Panc1 (cell line): ENCODE data around the gene MFSD12. TPM values are rescaled to one million over a fixed set of nuclear protein-coding genes. Genes with fewer than 3 reads are reported as not detected.
A peak's percentile ranks its signal among the peaks of the same experiment; 100 is the strongest.

Source experiments
- ATAC-seq: fragments of 200-7000 bp; cut with Tn5 transposase; 2 replicates; pipeline ENCODE4 v1.9.1; 2020; ENCODE audit warnings: mild to moderate bottlenecking, moderate library complexity
- BruUV-seq: library from RNA; stranded (reverse); fragments of 400-500 nt; replicated peaks from 2 replicates; lab custom pipeline; 2021; lab: Mats Ljungman, UMichigan
- CTCF ChIA-PET: fragments of 300-600 bp; sonication (Branson Sonifier 250); formaldehyde crosslinking; loops from one replicate; lab custom pipeline; 2022; ENCODE audit warnings: antibody characterized with exemption; lab: Charles Lee
- POLR2A ChIA-PET: fragments of 300-600 bp; sonication (Branson Sonifier 250); formaldehyde crosslinking; loops from one replicate; lab custom pipeline; 2022; ENCODE audit warnings: antibody characterized with exemption; lab: Charles Lee
- DNase-seq: peaks from one replicate; pipeline ENCODE4 v3.0.0-alpha.2; 2010; ENCODE audit warnings: low read depth, low spot score
- H3K27ac ChIP-seq: 2 replicates; pipeline ENCODE4 v1.5.1; 2011; ENCODE audit warnings: mild to moderate bottlenecking, low read length, inconsistent platforms
- H3K27me3 ChIP-seq: fragments of 200-500 bp; sonication (Bioruptor generic); 2 replicates; pipeline ENCODE4 v1.6.0; 2014; ENCODE audit warnings: low read length, inconsistent platforms; ENCODE audit not compliant: control insufficient read depth, insufficient read depth
- H3K36me3 ChIP-seq: fragments of 200-500 bp; sonication (Bioruptor generic); 2 replicates; pipeline ENCODE4 v1.5.1; 2014; ENCODE audit warnings: inconsistent platforms, mild to moderate bottlenecking, low read length, moderate library complexity; ENCODE audit not compliant: control insufficient read depth, insufficient read depth
- H3K4me1 ChIP-seq: 2 replicates; pipeline ENCODE4 v1.5.1; 2011; ENCODE audit warnings: inconsistent platforms, mild to moderate bottlenecking, low read length, moderate library complexity; ENCODE audit not compliant: control insufficient read depth, insufficient read depth
- H3K4me3 ChIP-seq, 2 experiments: 2 replicates each; pipeline ENCODE4 v1.5.1; 2011 to 2012; ENCODE audit warnings: low read depth in 2 of 2, low read length in 2 of 2, mild to moderate bottlenecking in 2 of 2, inconsistent platforms in 1 of 2, moderate library complexity in 1 of 2
- H3K9me3 ChIP-seq: fragments of 200-500 bp; sonication (Bioruptor generic); 2 replicates; pipeline ENCODE4 v1.5.1; 2014; ENCODE audit warnings: low read depth, mild to moderate bottlenecking, inconsistent platforms, low read length, moderate library complexity; ENCODE audit not compliant: control insufficient read depth, insufficient read depth
- CTCF ChIP-seq: fragments of 450-650 bp; IDR thresholded peaks from 2 replicates; pipeline ENCODE4 v1.5.1; 2017; ENCODE audit warnings: mild to moderate bottlenecking
- POLR2AphosphoS5 ChIP-seq: IDR thresholded peaks from 2 replicates; pipeline ENCODE4 v1.6.1; 2012; ENCODE audit warnings: mild to moderate bottlenecking, low read depth, low read length, moderate library complexity
- REST ChIP-seq, 2 experiments: IDR thresholded peaks; 2 replicates each; pipeline ENCODE4 v1.6.1; 2011 to 2012; ENCODE audit warnings: low read depth in 2 of 2, control low read depth in 1 of 2, low read length in 1 of 2, mild to moderate bottlenecking in 1 of 2, moderate library complexity in 1 of 2; ENCODE audit not compliant: insufficient read depth in 1 of 2
- SIN3A ChIP-seq: IDR thresholded peaks from 2 replicates; pipeline ENCODE4 v1.6.1; 2012; ENCODE audit warnings: low read depth, mild to moderate bottlenecking, low read length, moderate library complexity, borderline replicate concordance; ENCODE audit not compliant: insufficient read depth
- TCF7L2 ChIP-seq: IDR thresholded peaks from 2 replicates; pipeline ENCODE4 v1.6.1; 2011; ENCODE audit warnings: mild to moderate bottlenecking, low read depth, low read length, inconsistent platforms
- in situ Hi-C: cut with HindIII; loops from 2 replicates; pipeline ENCODE4 v1.10.0; 2016; ENCODE audit warnings: low sequenced_read_pairs, low pct_unique_long_range_greater_than_20kb
- intact Hi-C: fragments of 100-400 bp; cut with micrococcal nuclease; formaldehyde crosslinking; loops from one replicate; pipeline ENCODE4 v1.10.0; 2022; ENCODE audit not compliant: unreplicated experiment
- total RNA-seq: library from RNA; stranded (reverse); gene quantifications from one replicate; pipeline ENCODE4 v1.2.1, GENCODE V29; 2021; ENCODE audit not compliant: unreplicated experiment

Gene MFSD12
- total RNA-seq, 1 experiment from 2014 or later, result 98.8 TPM

- Histone ChIP-seq H3K9me3 (no peaks in the 10 kb centered on the region), H3K4me3 (peak overlapping the region; percentile 44 to 62), H3K36me3 (no peaks in the 10 kb centered on the region), H3K4me1 (peaks cover 39% of the 10 kb centered on the region), H3K27me3 (no peaks in the 10 kb centered on the region), H3K27ac (no peak overlapping the region; the same call in 1 of the 2 replicates)
- POLR2A ChIA-PET, result no interaction called here
- CTCF ChIA-PET, result no interaction called here
- intact Hi-C loops (no loop called here), in situ Hi-C loops (no loop called here)
- TF ChIP-seq CTCF (no peak), SIN3A (no peak), REST (IDR thresholded peaks at IDR 0.05; ENCODE audit: insufficient read depth in 1 of 2, low read depth in 2 of 2, low read length in 1 of 2) (no peak), TCF7L2 (no peak), POLR2AphosphoS5 (no peak)
- ATAC-seq (peak; percentile 62), DNase-seq (no peak)
- no TSS peak for BruUV-seq
These were observed 48.8 kb upstream of the MFSD12 start for GRCh38 chr19:3606174-3606689.

GRCh38 chr19:3605770-3606169 lies 48.4 kb upstream of the MFSD12 start:
- no peaks in the 10 kb centered on the region for H3K9me3 ChIP-seq
- POLR2A ChIA-PET, result no interaction called here
- ATAC-seq, result no peak
- H3K4me3 ChIP-seq, result peak overlapping the region; percentile 44 to 62
- no peaks in the 10 kb centered on the region for H3K36me3 ChIP-seq
- H3K27me3 ChIP-seq, result no peaks in the 10 kb centered on the region
- H3K4me1 ChIP-seq, result peaks cover 39% of the 10 kb centered on the region
- H3K27ac ChIP-seq, result no peak overlapping the region
- in situ Hi-C loops, result no loop called here
- CTCF ChIA-PET, result no interaction called here
- no TSS peak for BruUV-seq
- TF ChIP-seq REST (IDR thresholded peaks at IDR 0.05; ENCODE audit: insufficient read depth in 1 of 2, low read depth in 2 of 2, low read length in 1 of 2) (no peak), CTCF (no peak), SIN3A (no peak), POLR2AphosphoS5 (no peak), TCF7L2 (no peak)
- intact Hi-C loops, result no loop called here
- DNase-seq, result no peak
